Loucy (cell line): ENCODE data around the gene POU5F1.

Experiments used
- H2AFZ ChIP-seq: fragments of 200-600 bp; sonication (generic); 2 replicates; pipeline ENCODE4 v1.6.0; 2016; ENCODE audit warnings: antibody characterized with exemption, mild to moderate bottlenecking, low read length, moderate library complexity
- H3F3A ChIP-seq: fragments of 200-600 bp; 2 replicates; pipeline ENCODE4 v1.6.0; 2016; ENCODE audit warnings: antibody characterized with exemption, low read depth, mild to moderate bottlenecking
- H3K27me3 ChIP-seq: fragments of 200-600 bp; sonication (generic); 2 replicates; pipeline ENCODE4 v1.6.1; 2014; ENCODE audit warnings: low read length, mild to moderate bottlenecking; ENCODE audit not compliant: insufficient read depth, poor library complexity, severe bottlenecking
- H3K36me3 ChIP-seq: fragments of 200-600 bp; sonication (generic); 2 replicates; pipeline ENCODE4 v1.6.1; 2016; ENCODE audit warnings: low read length; ENCODE audit not compliant: insufficient read depth
- H3K4me1 ChIP-seq: fragments of 200-600 bp; sonication (generic); 2 replicates; pipeline ENCODE4 v1.5.1; 2014; ENCODE audit warnings: low read length, mild to moderate bottlenecking; ENCODE audit not compliant: insufficient read depth, poor library complexity, severe bottlenecking
- H3K4me2 ChIP-seq: fragments of 200-600 bp; sonication (generic); 2 replicates; pipeline ENCODE4 v1.6.0; 2014; ENCODE audit warnings: antibody characterized with exemption, low read length, low read depth, mild to moderate bottlenecking; ENCODE audit not compliant: poor library complexity, severe bottlenecking
- H3K4me3 ChIP-seq: fragments of 200-600 bp; sonication (generic); 2 replicates; pipeline ENCODE4 v1.5.1; 2014; ENCODE audit warnings: low read length, mild to moderate bottlenecking, mixed read lengths; ENCODE audit not compliant: poor library complexity, severe bottlenecking
- H3K79me2 ChIP-seq: fragments of 200-600 bp; sonication (generic); 2 replicates; pipeline ENCODE4 v1.6.1; 2014; ENCODE audit warnings: low read length; ENCODE audit not compliant: insufficient read depth
- H3K9ac ChIP-seq: fragments of 200-600 bp; sonication (generic); 2 replicates; pipeline ENCODE4 v1.6.0; 2014; ENCODE audit warnings: mild to moderate bottlenecking, low read depth, low read length, moderate library complexity; ENCODE audit not compliant: poor library complexity, severe bottlenecking
- H3K9me2 ChIP-seq: fragments of 200-600 bp; sonication (generic); replicated peaks from 2 replicates; pipeline ENCODE4 v1.6.1; 2016; ENCODE audit warnings: low read depth, low read length, mixed read lengths
- H3K9me3 ChIP-seq: fragments of 200-600 bp; sonication (generic); 2 replicates; pipeline ENCODE4 v1.6.1; 2014; ENCODE audit warnings: mild to moderate bottlenecking, antibody characterized with exemption, low read length, low read depth; ENCODE audit not compliant: insufficient read depth
- H4K20me1 ChIP-seq: fragments of 200-600 bp; sonication (generic); 2 replicates; pipeline ENCODE4 v1.6.0; 2014; ENCODE audit warnings: antibody characterized with exemption, low read length, mild to moderate bottlenecking; ENCODE audit not compliant: insufficient read depth, poor library complexity, severe bottlenecking
- CTCF ChIP-seq: fragments of 200-600 bp; sonication (generic); conservative IDR thresholded peaks from 2 replicates; pipeline ENCODE4 v1.5.1; 2014; ENCODE audit warnings: mild to moderate bottlenecking, antibody characterized with exemption, low read length
- EZH2phosphoT487 ChIP-seq: fragments of 200-600 bp; IDR thresholded peaks from 2 replicates; pipeline ENCODE4 v1.6.1; 2018; ENCODE audit warnings: antibody characterized with exemption, mild to moderate bottlenecking, moderate library complexity, borderline replicate concordance

Gene POU5F1

GRCh38 chr6:31156641-31157040 is 13.8 kb downstream of the POU5F1 start:
- H2AFZ ChIP-seq = no peak overlapping the region
- TF ChIP-seq CTCF (no peak), EZH2phosphoT487 (no peak)
- H3K9me2 ChIP-seq = no peaks in the 10 kb centered on the region
- H3K9me3 ChIP-seq = no peaks in the 10 kb centered on the region
- peak overlapping the region; percentile 89 for H3K4me3 ChIP-seq
- H3F3A ChIP-seq = no peaks in the 10 kb centered on the region
- no peaks in the 10 kb centered on the region; the same call in 1 of the 2 replicates for H3K36me3 ChIP-seq
- peaks cover 7% of the 10 kb centered on the region for H4K20me1 ChIP-seq
- H3K9ac ChIP-seq = peak overlapping the region; percentile 79
- H3K79me2 ChIP-seq = peaks cover 43% of the 10 kb centered on the region
- peaks cover 30% of the 10 kb centered on the region for H3K4me1 ChIP-seq
- no peaks in the 10 kb centered on the region for H3K27me3 ChIP-seq
- H3K4me2 ChIP-seq = peak overlapping the region; percentile 85

GRCh38 chr6:31154436-31154835 is 16.0 kb downstream of the POU5F1 start:
- Histone ChIP-seq H3K36me3 (no peaks in the 10 kb centered on the region), H3K4me3 (no peak overlapping the region), H3K9ac (no peak overlapping the region)

GRCh38 chr6:31152781-31153180 is 17.7 kb downstream of the POU5F1 start:
- Histone ChIP-seq H3K9ac (no peak overlapping the region), H3K27me3 (no peaks in the 10 kb centered on the region), H3K79me2 (peaks cover 12% of the 10 kb centered on the region; the same call in 1 of the 2 replicates), H3K9me3 (no peaks in the 10 kb centered on the region), H3K36me3 (no peaks in the 10 kb centered on the region), H2AFZ (no peak overlapping the region), H3K9me2 (no peaks in the 10 kb centered on the region), H3F3A (no peaks in the 10 kb centered on the region), H3K4me2 (no peak overlapping the region), H4K20me1 (no peaks in the 10 kb centered on the region), H3K4me3 (no peak overlapping the region), H3K4me1 (peaks cover 14% of the 10 kb centered on the region)
- TF ChIP-seq EZH2phosphoT487 = no peak
- no peak for TF ChIP-seq CTCF

More at GRCh38 chr6:31154436-31154835, 16.0 kb downstream of the POU5F1 start:
- Histone ChIP-seq H3K9me3 (no peaks in the 10 kb centered on the region), H3F3A (no peaks in the 10 kb centered on the region), H3K27me3 (no peaks in the 10 kb centered on the region), H4K20me1 (peaks cover under 1% of the 10 kb centered on the region), H3K79me2 (peaks cover 21% of the 10 kb centered on the region), H3K4me2 (no peak overlapping the region), H3K4me1 (peaks cover 15% of the 10 kb centered on the region), H3K9me2 (no peaks in the 10 kb centered on the region), H2AFZ (no peak overlapping the region)
- TF ChIP-seq CTCF (no peak), EZH2phosphoT487 (no peak)
